Eye (tissue), 1 donor: ENCODE measurements around the gene MYH14.
A peak's percentile ranks its signal among the peaks of the same experiment; 100 is the strongest.
"Not testable (repeated sequence)": the region's sequence is repeated elsewhere in the genome, so short reads cannot be mapped to it uniquely, and the experiment has no call there.

Experiments used
- DNase-seq: peaks from one replicate; pipeline ENCODE4 v3.0.0-alpha.2; 2015

MYH14 gene

DNA sequence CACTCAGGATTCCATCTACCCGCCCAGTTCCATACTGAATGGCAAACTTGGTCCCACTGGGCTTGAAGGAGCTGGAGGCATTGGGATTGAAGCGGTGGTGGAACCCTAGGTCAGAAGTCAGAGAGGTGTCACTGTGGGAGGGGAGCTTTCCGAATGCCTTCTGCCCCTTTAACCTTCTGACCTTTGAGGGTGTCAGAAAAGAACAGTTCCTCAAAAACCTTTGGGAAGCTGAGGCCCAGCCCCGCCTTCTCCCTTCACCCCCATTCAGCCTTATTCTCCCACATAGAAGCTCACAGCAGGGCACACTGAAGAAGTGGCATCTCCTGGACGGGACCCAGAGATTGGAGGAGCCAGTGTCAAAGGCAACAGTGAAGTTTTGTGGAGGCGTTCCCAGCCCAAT lies 133.6 kb downstream of the MYH14 start:
- DNase-seq, result not testable (repeated sequence)

DNA sequence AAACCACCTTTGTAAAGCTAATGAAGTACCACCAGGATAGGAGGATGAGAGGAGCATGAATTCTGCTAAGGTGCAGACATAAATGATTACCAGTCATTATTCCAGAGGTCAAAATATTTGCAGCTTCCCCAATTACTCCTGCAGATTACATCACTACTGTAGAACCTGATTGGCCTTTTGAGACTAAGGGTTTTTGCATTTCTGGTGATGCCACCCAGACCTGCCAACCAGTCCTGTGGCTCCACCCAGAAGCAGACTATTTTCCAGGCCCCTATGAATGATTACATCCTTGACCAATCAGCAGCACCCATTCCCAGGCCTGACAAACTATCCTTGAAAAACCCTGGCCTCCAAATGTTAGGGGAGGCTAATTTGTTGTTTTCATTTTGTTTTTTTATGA lies 136.9 kb downstream of the MYH14 start:
- no peak for DNase-seq

DNA sequence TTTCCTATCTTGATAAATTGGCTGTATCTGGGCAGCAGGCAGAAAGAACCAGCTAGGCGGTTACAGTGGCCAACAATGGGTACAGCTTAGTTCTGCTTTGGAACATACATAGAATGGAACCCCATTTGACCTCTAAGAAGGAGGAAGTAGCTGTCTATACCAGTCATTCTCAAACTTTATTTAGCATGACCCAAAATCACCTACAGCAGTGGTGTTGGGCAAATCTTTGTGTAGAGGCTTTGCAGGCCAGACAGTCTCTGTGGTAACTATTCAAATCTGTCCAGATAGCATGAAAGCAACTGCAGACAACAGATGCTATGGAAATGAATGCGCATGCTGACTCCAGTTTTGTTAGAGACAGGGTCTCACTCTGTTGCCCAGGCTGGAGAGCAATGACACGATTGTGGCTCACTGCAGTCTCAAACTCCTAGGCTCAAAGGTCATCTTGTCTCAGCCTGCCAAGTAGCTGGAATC lies 137.7 kb downstream of the MYH14 start:
- DNase-seq, result no peak

DNA sequence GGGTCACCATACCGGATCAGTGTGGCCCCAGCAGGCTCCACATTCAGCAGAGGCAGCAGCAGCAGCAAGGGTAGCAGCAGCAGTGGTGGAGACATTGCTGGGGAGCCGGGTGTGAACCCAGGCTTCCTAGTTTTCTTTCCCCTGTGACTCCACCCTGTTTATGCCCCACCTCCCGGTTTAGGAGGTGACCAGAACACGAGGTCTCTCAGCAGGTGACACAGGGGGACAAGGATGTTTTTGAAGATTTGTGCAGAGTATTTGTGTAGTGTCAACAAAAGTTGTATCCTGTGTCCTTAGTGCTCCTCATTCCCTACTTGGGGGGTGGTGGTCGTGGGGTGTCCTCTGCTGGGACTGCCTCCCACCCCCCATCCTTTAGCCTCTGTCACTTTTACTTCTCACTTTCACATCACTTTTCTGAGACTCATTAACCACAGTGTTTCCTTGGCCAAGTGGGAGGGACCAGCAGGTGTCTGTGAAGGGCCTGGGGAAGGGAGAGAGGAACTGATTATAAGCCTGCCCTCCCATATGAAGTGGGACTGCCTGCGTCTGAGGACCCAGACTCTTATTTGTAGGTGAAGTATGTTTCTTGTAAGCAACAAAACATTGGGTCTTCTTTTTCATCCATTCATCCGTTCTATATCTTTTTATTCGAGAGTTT lies 141.4 kb downstream of the MYH14 start:
- no peak for DNase-seq

DNA sequence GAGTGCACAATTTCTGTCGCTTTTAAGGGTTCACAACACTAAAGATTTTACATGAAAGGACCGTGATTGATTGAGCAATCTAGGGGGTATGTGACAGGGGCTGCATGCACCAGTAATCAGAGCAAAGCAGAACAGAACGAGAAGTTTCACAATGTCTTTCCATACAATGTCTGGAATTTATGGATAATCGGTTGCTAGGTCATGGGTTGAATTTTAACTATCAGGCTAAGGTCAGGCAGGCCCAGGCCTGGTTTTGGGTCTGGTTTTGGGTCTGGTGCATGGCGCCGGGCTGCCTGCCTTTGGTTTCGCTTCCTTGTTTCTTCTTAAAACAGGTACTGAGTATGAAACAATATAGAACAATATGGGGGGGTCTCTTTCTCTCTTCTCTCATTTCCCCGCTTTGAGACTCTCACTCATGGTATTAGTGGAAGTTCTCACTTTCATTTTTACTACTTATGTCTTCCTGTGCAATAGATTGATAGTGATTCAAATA lies 143.7 kb downstream of the MYH14 start:
- not testable (repeated sequence) for DNase-seq

DNA sequence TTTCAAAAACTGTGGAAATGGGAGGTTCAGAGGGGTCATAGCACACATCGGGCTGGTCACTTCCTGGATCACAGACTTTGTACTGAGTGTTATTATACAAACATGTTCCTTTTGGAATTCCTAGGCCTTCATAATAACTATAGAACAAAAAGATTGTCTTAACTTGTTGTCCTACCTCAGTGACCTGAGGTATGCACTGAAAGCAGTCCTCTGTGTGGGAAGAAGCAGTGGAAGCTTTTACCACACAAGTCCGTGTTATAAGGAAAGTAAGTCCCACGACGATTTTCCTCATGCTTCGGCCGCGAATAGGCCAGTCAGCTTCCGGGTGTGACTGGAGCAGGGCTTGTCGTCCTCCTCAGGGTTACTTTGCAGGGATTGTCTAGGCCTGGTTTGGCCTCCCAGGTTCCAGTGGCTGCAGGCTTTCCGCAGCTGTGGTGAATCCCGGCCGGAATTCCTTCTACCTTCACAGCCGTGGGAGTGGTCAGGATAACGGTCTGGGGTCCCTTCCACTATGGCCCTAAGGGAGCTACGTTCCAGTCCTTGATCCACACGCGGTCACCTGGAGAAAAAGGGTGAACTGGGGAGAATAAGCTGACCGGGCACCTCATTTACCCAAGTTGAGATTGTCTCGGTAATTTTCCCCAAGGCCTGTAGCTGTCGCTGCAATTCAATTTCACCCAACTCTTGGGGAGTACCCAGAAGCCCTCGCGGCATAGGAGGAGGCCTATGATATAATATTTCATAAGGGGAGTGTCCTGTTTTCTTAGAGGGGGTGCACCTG lies 146.0 kb downstream of the MYH14 start:
- DNase-seq, result no peak

DNA sequence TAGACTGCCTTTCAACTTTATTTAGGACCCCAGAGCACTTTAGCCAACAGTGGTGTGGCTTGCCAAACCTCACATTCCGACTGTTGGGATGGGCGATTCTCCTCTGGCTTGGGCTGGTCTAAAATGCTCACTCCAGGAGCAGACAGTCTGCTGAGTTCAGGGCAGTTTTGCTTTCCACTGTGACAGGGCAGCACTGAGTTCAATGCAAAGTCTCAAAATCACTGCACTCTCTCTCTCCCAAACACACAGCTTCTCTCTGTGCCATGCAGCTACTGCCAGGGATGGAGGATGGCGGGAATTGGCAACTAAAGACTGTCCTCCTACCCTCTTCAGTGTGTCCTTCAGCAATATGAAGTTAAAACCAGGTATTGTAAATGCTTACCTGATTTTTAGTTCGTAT lies 148.8 kb downstream of the MYH14 start:
- DNase-seq, result no peak

DNA sequence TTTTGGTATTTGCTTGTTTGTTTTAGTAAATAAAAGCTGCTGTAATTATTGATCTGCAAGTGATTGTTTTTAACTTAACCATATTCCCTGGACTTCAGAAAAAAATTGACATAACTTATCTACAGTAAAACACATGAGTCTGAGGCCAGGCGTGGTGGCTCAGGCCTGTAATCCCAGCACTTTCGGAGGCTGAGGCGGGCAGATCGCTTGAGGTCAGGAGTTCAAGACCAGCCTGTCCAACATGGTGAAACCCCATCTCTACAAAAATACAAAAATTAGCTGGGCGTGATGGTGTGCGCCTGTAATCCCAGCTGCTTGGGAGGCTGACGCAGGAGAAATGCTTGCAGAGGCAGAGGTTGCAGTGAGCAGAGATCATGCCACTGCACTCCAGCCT lies 150.1 kb downstream of the MYH14 start:
- DNase-seq, result not testable (repeated sequence)

DNA sequence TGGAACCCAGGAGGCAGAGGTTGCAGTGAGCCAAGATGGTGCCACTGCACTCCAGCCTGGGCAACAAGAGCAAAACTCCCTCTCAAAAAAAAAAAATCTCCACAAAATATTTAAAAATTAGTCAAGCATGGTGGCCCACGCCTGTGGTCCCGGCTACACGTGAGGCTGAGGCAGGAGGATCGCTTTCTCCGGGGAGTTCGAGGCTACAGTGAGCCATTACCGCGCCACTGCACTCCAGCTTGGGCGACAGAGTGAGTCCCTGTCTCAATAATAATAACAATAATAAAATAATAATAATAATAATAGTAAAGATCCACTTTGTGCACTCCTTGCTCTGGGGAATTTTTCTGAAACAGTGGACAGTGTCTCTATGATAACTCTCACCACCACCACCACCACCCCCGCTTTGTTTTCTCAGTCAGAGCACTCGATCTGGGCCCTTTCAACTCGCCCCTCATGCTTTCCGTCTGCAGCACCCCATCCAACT lies 153.3 kb downstream of the MYH14 start:
- no peak for DNase-seq

DNA sequence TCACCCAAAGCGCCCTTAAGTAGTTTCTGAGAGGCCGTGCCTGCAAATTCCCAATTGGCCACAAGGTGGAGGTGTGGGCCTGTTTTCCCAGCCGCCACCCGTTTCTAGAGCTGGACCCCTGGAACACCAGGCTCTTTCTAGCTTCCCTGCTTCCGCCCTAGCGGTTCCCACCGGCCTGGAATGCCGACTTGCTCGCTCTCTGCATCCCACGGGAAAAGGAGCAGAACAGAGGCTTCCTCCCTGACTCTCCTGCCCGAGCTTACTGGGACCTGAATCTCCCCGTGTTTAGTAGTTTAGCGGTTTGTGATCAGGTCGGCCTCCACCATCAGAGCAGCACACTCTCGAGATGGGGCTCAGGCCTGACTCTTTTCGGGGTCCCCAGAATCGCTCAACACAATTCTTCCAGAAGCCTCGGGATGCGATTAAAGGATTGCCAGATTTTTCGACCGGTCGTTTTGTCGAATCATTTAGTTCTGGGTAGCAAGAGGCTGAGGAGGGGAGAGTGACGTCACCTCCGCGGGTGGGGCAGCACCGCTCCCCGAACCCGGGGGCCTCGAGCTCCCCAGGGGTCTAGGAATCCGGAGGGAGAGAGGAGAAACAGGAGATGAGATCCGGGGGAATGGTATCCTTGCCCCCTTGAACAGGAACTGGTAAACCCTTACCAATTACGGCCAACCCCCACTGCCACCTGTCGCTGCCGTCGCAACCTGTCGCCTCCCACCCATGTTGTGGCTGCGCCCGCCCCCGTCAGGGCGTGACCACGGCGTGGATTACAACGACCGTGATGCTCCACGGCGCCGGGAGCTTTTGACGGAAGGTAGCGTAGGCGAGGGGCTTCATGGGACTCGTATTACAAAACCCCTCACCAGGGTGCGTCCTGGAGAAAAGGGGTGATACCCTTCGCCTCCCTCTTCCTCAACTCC lies 154.0 kb downstream of the MYH14 start:
- DNase-seq, result peak; percentile 89

DNA sequence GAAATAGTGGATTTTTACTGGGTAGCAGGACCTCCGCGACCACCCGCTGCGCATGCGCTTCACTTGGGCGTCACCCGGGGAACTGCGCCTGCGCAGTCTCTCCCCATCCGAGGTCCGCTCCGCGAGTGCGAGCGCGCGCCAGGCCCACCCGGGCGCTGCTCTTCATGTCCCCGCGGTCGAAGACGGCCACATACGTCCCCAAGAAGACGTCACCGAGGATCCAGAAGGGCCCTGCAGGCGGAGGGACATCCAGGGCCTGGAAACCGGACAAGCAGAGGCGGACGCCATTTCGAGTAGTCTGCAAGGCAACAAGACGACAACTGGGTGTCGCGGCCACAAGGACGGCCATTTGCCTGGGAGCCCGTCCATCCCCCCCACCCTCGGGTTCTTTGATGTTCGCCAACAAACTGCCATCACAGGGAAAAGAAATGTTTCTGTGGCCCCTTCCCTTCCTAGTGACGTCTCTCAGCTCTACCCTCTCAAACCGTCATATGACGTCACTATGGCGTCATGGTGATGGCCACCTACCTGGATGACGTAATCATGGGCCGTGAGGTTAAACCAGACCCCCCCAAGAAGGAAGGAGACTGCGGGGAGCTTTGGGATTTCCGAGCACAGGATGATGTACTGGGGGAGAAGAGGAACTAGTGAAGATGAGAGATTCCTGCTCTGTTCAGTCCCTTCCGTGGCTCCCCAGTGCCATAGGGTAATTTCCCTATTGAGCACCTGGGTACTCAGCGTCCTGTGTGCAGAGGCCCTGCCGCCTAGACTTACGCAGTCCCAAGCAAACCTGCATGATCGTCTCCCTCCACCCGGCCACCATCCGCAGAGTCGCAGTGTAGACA lies 155.3 kb downstream of the MYH14 start:
- peak; percentile 79 for DNase-seq

DNA sequence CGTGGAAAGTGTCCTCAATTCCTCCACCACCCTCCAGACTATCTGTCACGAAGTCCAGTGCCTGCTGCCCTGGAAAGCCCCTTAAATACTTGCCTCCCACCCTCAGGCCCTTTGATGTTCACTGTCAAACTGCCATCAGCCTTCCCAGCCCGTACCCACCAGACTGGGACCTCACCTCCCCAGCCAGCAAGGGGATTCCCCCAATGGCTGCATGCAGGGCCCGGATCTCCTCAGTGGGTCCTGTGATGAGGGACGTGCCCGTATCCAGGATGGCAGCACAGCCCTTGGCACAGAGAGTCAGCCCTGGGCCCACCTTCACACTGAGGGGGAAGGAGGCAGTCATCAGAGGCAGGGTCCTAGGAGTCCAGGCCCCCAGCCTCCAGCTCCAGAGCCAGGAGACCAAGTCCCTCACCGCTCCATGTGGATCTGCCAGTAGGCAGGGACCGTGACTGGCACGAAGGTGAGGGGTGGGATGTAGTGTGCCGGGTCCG lies 156.0 kb downstream of the MYH14 start:
- no peak for DNase-seq
